Ramos (cell line): ENCODE results near the gene ERVW-1.
"Not testable (repeated sequence)": the region's sequence is repeated elsewhere in the genome, so short reads cannot be mapped to it uniquely, and the experiment has no call there.

Source experiments
- in situ Hi-C: fragments of 300-500 bp; cut with MboI; formaldehyde crosslinking; loops from one replicate; pipeline ENCODE4 v1.14.3; 2022; ENCODE audit warnings: low sequenced_read_pairs; ENCODE audit not compliant: unreplicated experiment

ERVW-1 gene

DNA sequence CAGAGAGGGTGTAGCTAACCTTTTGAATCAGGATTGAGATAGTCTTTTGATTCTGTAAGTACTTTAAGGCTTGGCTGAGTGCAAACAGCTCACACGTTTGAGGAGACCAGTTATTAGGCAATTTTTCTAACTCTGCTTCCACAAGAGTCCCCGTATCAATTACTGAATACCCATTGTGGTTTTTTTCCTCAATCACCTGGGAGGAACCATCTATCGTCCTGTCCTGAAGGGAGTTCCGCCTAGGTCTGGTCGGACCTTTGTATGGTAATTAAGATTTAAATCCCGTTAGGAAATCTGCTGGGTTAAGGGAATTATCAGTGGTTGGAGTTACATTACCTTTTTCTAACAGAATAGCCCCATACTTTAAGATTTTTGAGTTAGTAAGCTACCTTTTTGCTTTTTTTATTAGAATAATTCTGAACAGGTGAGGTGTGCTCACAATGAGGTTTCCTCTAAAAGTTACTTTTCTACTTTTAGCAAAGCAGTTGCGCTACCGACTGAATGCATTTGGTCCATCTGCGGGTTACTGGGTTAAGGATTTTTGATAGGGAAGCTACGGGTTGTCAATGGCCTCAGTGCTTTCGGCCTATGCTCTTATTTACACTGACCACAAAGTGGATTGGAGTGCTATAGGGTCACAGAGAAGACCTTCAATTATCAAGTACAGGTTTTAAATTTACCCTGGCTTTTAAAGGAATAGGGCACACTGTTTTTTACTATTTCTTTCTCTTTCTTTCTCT is 1.7 kb downstream of the ERVW-1 start:
- in situ Hi-C loops: not testable (repeated sequence)

DNA sequence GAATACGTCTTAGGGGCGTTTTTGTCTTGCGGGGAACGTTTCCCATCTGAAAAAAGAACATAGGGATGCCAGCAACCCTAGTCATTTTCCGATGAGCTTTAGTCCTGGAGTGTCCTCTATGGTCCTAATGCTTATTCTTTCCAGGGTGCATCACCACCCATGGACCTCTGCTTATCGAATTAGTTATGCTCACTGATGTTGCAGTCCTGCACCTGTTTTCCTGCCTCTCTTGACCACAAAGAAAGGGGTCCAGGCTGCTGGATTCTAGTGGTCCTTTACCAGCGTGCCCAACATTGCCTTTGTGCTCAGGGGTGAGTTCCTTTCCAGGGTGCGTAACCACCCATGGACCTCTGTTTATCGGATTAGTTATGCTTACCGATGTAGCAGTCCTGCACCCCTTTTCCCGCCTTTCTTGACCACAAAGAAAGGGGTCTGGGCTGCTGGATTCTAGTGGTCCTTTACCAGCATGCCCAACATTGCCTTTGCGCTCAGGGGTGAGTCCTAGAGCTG is 2.4 kb downstream of the ERVW-1 start:
- in situ Hi-C loops: not testable (repeated sequence)

DNA sequence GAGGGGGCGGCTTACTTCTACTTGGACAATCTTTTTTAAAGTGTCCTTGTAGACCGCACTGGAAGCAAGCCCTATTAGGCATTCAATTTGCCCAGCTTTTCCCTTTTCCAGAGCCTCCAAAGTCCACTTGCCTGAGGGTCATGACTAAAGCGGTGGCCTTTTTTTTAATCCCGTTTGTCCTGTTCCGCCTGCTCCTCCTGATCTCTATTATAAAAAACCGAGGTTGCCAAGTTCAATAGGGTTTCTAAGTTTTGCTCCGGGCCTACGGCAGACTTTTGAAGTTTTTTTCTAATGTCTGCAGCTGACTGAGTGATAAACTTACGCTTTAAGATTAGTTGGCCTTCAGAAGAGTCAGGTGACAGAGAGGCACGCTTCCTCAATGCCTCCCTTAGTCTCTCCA is 3.8 kb downstream of the ERVW-1 start:
- in situ Hi-C loops: not testable (repeated sequence)

DNA sequence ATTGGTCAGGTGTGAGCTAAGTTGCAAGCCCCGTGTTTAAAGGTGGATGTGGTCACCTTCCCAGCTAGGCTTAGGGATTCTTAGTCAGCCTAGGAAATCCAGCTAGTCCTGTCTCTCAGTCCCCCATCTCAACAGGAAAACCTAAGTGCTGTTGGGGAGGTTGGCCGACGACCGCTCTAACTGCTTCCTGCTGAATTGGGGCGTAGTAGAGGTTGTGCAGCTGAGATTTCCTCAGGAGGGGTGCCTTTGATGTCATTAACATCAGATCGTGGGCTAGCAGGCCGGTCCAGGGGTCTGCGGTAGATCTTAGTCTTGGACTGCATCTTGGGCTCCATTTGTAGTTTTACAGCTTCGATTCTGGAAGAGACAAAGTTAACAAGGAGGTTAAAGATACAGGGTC is 9.2 kb downstream of the ERVW-1 start:
- in situ Hi-C loops: not testable (repeated sequence)

DNA sequence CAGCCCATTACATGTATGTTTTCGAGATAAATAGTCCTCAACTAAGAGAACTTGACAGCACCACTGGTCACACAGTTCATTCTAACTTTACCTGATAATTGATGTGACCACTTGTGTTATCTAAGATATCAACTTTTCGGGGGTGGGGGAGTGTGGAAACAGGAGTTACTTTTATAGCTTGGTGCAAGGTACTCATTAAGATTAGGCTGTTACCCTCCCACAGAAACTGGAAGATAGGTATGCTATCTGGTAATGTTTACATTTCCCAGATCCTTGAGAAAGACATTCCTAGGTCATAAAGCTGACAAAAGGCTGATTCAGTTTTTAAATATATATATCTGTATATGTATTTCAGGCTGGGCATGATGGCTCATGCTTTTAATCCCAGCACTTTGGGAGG is 11.1 kb downstream of the ERVW-1 start:
- in situ Hi-C loops: no loop called here

DNA sequence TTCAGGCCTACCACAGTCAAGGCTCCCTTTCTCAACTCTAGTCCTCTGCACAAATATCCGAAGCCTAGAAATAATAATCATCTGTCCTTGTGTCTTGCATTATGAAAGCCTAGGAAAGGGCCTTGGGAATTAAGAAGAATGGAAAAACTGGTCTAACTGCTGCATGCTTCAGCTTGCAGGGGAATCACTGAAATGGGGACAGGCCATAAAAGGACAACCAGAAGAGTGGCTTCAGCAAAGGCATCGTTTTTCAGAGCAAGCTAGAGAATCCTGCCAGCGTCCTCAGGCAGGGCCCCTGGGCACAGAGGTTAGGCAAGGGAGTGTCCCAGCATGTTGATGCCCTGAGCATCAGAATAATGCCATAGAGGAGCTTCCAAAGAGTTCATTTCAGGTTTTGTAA is 13.2 kb downstream of the ERVW-1 start:
- in situ Hi-C loops: no loop called here

DNA sequence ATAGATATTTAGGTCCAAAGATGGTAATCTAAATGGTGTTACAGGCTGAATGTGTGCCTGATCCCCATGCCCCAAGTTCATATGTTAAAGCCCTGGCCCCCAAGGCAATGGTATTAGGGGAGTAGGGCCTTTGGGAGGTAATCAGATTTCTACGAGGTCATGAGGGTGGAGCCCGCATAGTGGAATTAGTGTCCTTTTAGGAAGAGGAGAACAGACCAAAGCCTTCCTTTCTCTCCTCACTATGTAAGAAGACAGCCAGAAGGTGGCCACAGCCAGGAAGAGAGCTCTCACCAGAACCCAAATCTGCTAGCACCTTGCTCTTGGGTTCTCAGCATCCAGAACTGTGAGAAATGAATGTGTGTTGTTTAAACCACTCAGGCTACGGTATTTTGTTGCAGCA is 15.2 kb downstream of the ERVW-1 start:
- in situ Hi-C loops: no loop called here

DNA sequence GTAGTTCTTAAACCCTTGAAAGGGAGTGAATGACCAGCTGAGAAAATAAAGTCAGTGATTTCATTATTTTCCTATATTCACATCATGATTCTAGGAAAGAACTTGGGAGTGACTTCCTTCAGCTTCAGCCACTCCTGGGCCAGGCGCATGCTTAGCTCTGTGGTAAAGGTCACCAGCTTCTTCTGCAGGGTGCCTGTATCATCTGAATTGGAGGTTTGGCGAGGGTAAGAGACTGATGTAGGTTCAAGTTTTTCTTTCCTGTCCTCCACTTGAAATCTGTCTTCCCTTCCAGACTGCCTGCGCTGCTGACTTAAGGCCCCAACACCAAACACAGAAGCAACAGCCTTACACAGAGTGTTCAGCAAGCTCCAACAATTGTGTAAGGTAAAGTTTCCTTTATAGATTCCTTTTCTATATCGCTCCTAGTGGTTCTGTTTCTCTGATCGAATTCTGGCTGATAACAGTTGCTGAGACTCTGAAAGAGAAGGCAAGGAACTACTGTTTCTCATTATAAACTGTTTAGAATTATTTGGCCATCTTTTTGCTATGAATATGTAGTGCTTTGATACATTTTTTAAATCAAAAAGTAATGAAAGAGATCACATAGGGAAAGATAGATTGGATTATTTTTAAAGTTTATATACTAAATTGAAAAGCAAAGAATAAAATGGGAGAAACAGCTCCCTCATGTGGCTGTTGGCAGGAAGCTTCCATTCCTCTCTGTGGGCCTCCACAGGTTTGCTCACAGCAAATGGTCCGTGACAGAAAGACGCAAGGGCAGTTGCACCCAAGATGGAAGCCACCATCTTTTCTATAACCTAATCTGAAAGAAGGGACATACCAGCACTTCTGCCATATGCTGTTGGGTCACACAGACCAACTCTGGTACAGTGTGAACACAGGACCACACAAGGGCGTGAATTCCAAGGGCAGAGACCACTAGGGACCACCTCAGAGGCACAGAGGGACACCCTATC is 16.4 kb downstream of the ERVW-1 start:
- in situ Hi-C loops: no loop called here

DNA sequence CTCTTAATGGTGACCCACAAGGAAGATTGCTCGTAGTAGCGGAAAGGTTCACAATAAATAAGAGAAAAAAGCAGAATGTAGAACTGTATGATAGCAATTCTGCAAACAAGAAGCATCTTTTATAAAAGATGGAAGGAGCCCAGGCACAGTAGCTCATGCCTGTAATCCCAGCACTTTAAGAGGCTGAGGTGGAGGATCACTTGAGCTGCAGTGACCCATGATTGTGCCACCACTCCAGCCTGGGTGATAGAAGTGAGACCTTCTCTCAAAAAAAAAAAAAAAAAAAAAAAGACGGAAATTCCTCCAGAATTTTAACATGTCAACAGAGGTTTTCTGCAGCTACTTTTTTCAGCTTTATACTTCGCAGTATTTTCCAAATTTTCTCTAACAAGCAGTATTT is 17.2 kb downstream of the ERVW-1 start:
- in situ Hi-C loops: no loop called here

DNA sequence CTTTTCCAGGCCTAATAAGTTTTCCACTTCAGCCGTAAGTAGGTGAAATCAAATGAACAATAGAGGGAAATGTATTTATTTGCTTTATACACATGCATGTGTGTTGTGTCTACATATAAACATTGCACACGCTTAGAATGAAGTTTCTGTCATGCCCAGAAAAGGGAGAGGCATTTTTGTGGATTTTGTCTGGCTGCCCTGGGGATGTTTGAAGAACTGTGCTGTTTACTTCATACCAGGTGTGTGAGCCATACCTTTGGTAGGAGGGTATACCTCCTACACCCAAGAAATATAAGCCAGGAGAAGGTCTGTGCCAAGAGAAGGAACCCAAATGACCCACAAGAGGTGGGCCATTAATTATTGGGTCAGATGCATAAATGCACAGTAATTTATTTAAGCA is 17.6 kb downstream of the ERVW-1 start:
- in situ Hi-C loops: no loop called here

DNA sequence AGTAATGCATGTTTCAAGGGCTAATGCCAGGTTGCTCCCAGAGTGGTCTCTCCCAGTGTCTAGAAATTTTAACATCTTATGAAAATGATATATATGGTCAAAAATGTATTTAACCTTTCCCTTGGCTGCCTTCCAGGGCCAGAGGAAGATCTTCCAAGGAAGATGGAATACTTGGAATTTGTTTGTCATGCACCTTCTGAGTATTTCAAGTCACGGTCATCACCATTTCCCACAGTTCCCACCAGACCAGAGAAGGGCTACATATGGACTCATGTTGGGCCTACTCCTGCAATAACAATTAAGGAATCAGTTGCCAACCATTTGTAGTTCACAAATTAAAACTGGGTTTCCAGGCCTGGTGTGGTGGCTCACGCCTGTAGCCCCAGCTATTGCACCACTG is 21.5 kb downstream of the ERVW-1 start:
- in situ Hi-C loops: no loop called here

DNA sequence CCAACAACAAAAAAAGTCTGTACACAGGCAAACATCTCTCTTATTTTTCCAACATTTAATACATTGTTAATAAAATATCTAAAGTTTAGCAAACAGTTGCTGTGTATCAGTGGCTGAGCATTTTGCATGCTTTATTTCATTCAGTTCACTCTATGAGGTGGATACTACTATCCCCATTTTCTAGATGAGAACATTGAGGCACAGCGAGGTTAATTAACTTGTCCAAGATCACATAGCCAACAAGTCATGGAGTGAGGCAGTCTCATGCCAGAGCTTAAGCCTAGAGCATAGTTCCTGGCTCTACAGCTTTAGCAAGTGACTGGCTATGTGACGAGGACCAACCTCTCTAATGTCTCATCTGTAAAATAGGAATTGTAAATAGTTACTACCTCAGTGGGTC is 26.1 kb downstream of the ERVW-1 start:
- in situ Hi-C loops: no loop called here

DNA sequence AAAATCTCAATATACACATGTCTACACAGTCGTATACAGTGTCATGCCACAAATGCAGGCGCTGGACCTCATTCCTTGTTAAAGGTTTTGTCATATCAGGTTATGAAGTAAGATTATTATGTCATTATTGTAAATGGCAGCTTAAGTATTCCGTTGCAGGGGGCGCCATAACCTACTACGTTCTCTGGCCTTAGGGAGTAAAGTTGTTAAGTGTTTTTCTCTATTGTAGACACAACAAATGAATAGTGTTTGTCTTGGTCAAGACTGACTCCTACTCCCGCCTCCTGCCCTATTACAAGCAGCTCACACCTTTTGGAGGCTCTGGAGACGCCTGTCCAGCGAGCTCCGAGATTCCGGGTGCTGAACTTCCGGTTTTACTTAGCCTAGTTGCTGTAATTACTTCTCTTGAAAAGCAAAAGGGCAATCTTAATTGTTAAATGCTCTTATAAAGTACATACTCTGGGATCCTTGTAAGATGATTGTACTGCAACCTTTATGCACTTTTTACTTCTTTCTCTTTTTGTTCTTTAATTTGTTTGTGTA is 29.5 kb downstream of the ERVW-1 start:
- in situ Hi-C loops: no loop called here

DNA sequence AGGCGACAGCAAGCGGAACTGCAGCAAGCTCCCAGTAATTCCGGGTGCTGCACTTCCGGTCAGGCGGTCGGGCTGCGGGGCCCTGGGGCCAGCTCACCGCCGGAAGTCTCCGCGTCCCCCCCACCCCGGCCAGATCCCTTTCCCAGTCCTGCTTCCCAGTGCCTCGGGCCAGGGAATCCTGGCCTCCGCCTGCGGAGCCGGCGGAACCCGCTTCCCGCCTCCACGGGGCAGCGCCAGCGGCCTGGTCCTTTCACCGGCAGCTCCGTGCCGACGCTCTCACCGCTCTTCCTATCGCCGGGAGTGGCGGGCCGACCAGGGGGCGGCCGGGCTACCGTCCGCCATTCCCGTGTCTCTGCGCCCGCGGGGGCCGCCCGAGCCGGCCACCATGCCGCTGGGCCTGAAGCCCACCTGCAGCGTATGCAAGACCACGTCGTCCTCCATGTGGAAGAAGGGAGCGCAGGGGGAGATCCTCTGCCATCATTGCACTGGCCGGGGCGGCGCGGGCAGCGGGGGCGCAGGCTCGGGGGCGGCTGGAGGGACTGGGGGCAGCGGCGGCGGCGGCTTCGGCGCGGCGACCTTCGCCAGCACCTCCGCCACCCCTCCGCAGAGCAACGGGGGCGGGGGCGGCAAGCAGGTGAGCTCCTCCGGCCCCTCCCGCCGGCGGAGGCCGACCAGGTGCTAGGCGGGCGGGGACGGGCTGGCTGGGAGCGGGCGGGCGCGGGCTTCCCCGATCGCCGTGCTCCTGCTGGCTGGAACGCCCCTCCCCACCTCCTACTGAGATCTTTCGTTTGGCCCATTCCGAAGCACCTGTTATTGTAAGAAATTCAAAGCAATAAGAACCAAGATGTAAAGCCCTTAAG is 30.2 kb downstream of the ERVW-1 start, which contains the start of gene GATAD1:
GATAD1 (plus strand) TSS at position 138 of the 860 bp plus-strand sequence; CDS start at position 386, 248 bp downstream.
- in situ Hi-C loops: no loop called here

DNA sequence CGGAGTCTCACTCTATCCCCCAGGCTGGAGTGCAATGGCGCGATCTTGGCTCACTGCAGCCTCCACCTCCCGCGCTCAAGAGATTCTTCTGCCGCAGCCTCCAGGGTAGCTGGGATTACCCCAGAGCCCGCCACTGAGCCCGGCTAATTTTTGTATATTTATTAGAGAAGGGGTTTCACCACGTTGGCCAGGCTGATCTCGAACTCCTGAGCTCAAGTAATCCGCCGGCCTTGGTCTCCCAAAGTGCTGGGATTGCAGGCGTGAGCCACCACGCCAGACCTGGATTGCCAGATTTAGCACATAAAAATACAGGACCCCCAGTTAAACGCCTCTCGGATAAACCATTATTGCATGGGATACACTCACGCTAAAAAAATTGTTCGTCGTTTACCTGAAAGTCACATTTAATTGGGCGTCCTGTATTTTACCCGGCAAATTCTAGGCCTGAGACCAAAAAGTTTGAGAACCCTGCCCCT is 30.8 kb downstream of the ERVW-1 start:
- in situ Hi-C loops: no loop called here

DNA sequence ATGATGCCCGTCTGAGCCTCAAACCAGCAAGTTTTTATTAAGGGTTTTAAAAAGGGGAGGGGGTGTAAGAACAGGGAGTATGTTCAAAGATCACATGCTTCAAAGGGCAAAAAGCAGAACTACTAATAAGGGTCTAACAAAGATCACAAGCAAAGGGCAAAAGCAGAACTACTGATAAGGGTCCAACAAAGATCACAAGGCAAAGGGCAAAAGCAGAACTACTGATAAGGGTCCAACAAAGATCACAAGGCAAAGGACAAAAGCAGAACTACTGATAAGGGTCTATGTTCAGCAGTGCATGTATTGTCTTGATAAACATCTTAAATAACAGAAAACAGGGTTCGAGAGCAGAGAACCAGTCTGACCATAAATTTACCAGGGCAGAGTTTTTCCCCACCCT is 35.0 kb downstream of the ERVW-1 start:
- in situ Hi-C loops: not testable (repeated sequence)

DNA sequence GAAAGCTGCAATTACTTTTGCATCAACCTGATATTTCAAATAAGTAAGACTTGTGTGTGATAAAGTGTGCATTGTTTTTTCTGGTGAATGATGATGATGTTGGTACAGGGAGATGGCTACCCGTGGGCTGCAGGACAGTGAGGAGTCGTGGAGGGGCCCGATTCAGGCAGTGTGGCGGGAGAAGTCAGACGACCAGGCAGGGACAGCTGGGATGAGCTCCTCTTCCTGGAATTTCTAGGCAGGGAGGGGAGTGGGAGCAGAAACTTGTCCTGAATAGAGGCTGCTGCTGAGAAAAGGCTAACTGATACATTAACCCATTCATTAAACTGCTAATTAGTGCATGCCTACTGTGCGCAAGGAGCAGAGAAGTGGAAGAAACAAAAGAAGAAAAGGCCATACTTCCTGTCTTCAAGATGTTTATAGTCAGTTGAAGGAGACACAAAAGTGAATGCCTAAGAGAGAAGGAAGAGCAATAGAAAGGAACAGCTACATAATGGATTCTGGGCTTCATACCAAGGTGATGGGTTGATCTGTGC is 39.7 kb downstream of the ERVW-1 start:
- in situ Hi-C loops: no loop called here

DNA sequence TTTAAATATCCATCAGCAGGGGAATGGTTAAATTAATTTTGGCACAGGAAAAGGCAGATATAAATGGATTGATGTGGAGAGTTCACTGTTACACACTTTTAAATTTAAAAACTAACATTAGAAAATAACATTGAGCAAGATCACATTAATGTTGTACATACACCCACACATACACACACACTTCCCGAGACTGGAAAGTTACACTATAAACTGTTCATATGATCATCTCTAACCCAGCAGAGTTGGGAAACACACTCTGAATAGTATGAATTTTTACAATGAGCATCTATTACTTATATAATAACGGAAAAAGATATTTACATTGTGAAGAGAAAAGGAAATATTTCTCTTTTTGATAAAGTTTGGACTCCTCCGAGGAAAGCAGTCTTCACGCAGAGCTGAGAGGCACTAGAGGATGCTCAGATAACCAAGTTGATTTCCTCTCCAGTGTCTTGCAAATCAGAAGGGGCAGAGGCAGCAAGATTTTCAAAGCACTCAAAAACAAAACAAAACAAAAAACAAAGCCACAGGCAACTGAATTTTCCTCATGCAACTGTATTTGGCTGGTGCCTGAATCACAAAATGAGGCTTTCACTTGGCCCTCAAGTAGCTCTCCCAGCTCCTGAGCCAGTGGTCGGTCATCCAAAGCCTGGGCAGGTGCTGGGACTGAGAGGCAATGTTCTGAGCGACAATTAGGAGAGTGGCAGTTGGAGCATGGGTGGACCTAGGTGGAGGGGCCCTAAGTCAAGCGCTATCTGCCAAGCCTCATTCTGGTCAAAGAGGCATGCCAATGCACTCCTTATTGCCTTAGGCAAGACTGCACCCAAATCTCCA is 40.9 kb downstream of the ERVW-1 start:
- in situ Hi-C loops: no loop called here

DNA sequence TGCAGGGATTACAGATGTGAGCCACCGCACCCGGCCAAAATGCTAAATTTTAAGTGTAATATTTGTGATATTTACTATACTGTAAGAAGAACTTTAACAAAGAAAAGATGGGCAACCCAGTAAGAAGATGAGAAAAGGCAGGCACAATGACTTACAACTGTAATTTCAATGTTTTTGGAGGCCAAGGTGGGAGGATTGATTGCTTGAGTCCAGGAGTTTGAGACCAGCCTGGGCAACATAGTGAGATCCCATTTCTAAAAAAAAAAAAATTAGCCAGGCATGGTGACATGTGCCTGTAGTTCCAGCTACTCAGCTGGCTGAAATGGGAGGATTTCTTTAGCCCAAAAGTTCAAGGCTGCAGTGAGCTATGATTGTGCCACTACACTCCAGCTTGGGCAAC is 42.2 kb downstream of the ERVW-1 start:
- in situ Hi-C loops: no loop called here
